Measurements from ENCODE around the gene HOXB7. TPM values are rescaled to one million over a fixed set of nuclear protein-coding genes. Genes with fewer than 3 reads are reported as not detected.

Gene HOXB7
- total RNA-seq, 1 donor from 2014 or later, result 8.5 TPM

- Mint-ChIP-seq H3K4me1 (peaks cover 25% of the 10 kb centered on the region), H3K36me3 (ENCODE audit: low read depth) (no peaks in the 10 kb centered on the region), H3K27ac (ENCODE audit: unreplicated experiment) (peak overlapping the region; percentile 83), H3K27me3 (ENCODE audit: low read depth) (peaks cover 49% of the 10 kb centered on the region), H3K4me3 (peak overlapping the region; percentile 90), H3K9me3 (no peaks in the 10 kb centered on the region)
- DNase-seq (ENCODE audit: low read depth, low spot score), result no peak
- no peak for TF ChIP-seq CTCF (conservative IDR thresholded peaks at IDR 0.05)
Observed at GRCh38 chr17:48576479-48577309, 34.1 kb downstream of the HOXB7 start.

GRCh38 chr17:48575673-48576478 lies 34.9 kb downstream of the HOXB7 start:
- TF ChIP-seq CTCF (conservative IDR thresholded peaks at IDR 0.05), result no peak
- DNase-seq (ENCODE audit: low read depth, low spot score), result no peak
- H3K9me3 Mint-ChIP-seq, result no peaks in the 10 kb centered on the region
- peaks cover 22% of the 10 kb centered on the region for H3K4me1 Mint-ChIP-seq
- H3K27ac Mint-ChIP-seq (ENCODE audit: unreplicated experiment), result peak overlapping the region; percentile 83
- H3K27me3 Mint-ChIP-seq (ENCODE audit: low read depth), result peaks cover 41% of the 10 kb centered on the region
- no peaks in the 10 kb centered on the region for H3K36me3 Mint-ChIP-seq (ENCODE audit: low read depth)
- peak overlapping the region; percentile 64 for H3K4me3 Mint-ChIP-seq

- DNase-seq (ENCODE audit: low read depth, low spot score), result no peak
- TF ChIP-seq CTCF (conservative IDR thresholded peaks at IDR 0.05), result no peak
- H3K4me3 Mint-ChIP-seq, result peak overlapping the region; percentile 35
- H3K4me1 Mint-ChIP-seq, result peaks cover 20% of the 10 kb centered on the region
- H3K27ac Mint-ChIP-seq (ENCODE audit: unreplicated experiment), result no peak overlapping the region
- H3K36me3 Mint-ChIP-seq (ENCODE audit: low read depth), result no peaks in the 10 kb centered on the region
- H3K9me3 Mint-ChIP-seq, result no peaks in the 10 kb centered on the region
- peaks cover 33% of the 10 kb centered on the region for H3K27me3 Mint-ChIP-seq (ENCODE audit: low read depth)
Observed at GRCh38 chr17:48575066-48575582, 35.7 kb downstream of the HOXB7 start.

GRCh38 chr17:48574505-48575065 lies 36.2 kb downstream of the HOXB7 start:
- DNase-seq (ENCODE audit: low read depth, low spot score), result no peak
- H3K36me3 Mint-ChIP-seq (ENCODE audit: low read depth), result no peaks in the 10 kb centered on the region
- H3K9me3 Mint-ChIP-seq, result no peaks in the 10 kb centered on the region
- H3K27ac Mint-ChIP-seq (ENCODE audit: unreplicated experiment), result no peak overlapping the region
- peak overlapping the region; percentile 82 for H3K4me3 Mint-ChIP-seq
- no peak for TF ChIP-seq CTCF (conservative IDR thresholded peaks at IDR 0.05)
- peaks cover 28% of the 10 kb centered on the region for H3K27me3 Mint-ChIP-seq (ENCODE audit: low read depth)
- H3K4me1 Mint-ChIP-seq, result peaks cover 16% of the 10 kb centered on the region

DNA sequence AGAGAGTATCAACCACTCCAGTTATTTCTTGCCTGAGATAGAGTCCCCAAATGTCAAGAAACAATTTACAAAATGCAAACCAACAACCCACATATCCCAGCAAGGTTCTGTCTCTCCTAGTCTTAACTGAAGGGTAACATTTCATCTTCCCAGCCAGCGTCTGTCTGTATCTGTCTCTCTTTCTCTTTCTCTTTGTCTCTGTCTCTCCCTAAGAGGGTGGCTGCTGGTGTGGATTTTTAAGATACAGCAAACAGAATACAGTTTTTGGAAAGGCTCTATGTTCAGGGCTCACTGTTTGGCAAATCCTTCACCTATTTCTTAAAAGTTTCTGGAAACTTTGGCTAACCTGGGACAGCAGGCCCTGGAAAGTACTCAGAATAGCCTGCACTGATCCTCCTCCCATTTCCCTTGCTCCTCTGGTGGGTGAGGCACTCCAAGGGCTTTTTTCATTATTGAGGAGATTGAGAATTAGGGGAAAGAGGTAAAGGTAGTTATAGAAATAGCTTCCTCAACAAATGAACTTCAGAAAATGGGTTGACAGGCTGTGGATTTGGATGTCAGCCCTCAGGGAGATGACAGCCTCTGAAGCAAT lies 38.9 kb downstream of the HOXB7 start:
- peak overlapping the region; percentile 82 for H3K4me3 Mint-ChIP-seq
- no peaks in the 10 kb centered on the region for H3K9me3 Mint-ChIP-seq
- peaks cover 4% of the 10 kb centered on the region for H3K27me3 Mint-ChIP-seq (ENCODE audit: low read depth)
- no peak for TF ChIP-seq CTCF (conservative IDR thresholded peaks at IDR 0.05)
- no peak for DNase-seq (ENCODE audit: low read depth, low spot score)
- peaks cover 14% of the 10 kb centered on the region for H3K4me1 Mint-ChIP-seq
- H3K27ac Mint-ChIP-seq (ENCODE audit: unreplicated experiment), result no peak overlapping the region
- no peaks in the 10 kb centered on the region for H3K36me3 Mint-ChIP-seq (ENCODE audit: low read depth)

Data from neural crest cell (in vitro differentiated cells).